ENCODE results near the gene CCDC85B.

CCDC85B gene

GRCh38 chr11:65922565-65922964 is 32.1 kb downstream of the CCDC85B start:
- no peak for DNase-seq (ENCODE audit: extremely low read depth, low read depth)
- TF ChIP-seq, protein P1, sequence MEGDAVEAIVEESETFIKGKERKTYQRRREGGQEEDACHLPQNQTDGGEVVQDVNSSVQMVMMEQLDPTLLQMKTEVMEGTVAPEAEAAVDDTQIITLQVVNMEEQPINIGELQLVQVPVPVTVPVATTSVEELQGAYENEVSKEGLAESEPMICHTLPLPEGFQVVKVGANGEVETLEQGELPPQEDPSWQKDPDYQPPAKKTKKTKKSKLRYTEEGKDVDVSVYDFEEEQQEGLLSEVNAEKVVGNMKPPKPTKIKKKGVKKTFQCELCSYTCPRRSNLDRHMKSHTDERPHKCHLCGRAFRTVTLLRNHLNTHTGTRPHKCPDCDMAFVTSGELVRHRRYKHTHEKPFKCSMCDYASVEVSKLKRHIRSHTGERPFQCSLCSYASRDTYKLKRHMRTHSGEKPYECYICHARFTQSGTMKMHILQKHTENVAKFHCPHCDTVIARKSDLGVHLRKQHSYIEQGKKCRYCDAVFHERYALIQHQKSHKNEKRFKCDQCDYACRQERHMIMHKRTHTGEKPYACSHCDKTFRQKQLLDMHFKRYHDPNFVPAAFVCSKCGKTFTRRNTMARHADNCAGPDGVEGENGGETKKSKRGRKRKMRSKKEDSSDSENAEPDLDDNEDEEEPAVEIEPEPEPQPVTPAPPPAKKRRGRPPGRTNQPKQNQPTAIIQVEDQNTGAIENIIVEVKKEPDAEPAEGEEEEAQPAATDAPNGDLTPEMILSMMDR (IDR thresholded peaks at IDR 0.05; ENCODE audit: low read depth, low read length), result no peak

DNA sequence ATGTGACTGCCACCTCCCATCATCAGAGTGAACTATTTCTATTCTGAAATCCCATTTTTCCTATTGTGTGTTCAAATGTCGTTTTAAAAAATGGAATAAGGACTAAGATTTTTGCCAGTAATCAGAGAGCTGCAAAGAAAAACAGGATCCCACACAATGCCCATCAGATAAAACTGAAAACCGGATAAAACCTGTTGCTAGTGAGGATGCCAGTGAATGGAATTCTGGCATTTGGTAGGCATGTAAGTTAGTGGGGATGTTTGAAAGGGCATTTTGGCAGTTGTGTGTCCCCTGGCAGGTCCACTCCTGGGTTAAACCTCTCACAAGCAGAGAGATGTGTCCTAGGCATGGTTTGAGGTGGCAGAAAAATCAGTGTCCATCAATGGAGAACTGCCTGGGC is 34.9 kb downstream of the CCDC85B start:
- no peak for DNase-seq (ENCODE audit: extremely low read depth, low read depth)
- TF ChIP-seq, protein P1 (IDR thresholded peaks at IDR 0.05; ENCODE audit: low read depth, low read length), result no peak

GRCh38 chr11:65927904-65928397 is 37.5 kb downstream of the CCDC85B start:
- DNase-seq (ENCODE audit: extremely low read depth, low read depth), result no peak
- TF ChIP-seq, protein P1 (IDR thresholded peaks at IDR 0.05; ENCODE audit: low read depth, low read length), result no peak

- no peak for DNase-seq (ENCODE audit: extremely low read depth, low read depth)
- TF ChIP-seq, protein P1 (IDR thresholded peaks at IDR 0.05; ENCODE audit: low read depth, low read length), result no peak
These were observed 38.2 kb downstream of the CCDC85B start for GRCh38 chr11:65928667-65929066.

GRCh38 chr11:65931773-65932557 is 41.5 kb downstream of the CCDC85B start:
- TF ChIP-seq, protein P1 (IDR thresholded peaks at IDR 0.05; ENCODE audit: low read depth, low read length), result no peak
- no peak for DNase-seq (ENCODE audit: extremely low read depth, low read depth)

DNA sequence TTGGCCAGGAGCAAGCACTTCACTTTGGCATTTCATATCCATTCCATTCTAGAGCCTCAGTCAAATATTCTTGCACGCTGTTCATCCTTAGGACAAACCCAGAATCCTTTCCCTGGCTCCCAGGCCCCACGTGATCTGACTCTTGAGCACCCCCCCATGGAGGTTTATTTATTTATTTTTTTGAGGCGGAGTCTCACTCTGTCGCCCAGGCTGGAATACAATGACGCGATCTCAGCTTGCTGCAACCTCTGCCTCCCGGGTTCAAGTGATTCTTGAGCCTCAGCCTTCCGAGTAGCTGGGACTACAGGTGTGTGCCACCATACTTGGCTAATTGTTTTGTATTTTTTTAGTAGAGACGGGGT is 42.1 kb downstream of the CCDC85B start:
- TF ChIP-seq, protein P1 (IDR thresholded peaks at IDR 0.05; ENCODE audit: low read depth, low read length), result no peak
- no peak for DNase-seq (ENCODE audit: extremely low read depth, low read depth)

GRCh38 chr11:65934014-65934413 is 43.5 kb downstream of the CCDC85B start:
- DNase-seq (ENCODE audit: extremely low read depth, low read depth), result no peak
- TF ChIP-seq, protein P1 (IDR thresholded peaks at IDR 0.05; ENCODE audit: low read depth, low read length), result no peak
